ENCODE measurements around the gene ZNF750.

- TF ChIP-seq POLR2A (IDR thresholded peaks at IDR 0.05) (no peak), POLR2AphosphoS5 (IDR thresholded peaks at IDR 0.05) (no peak)
These were observed 31.4 kb upstream of the ZNF750 start for GRCh38 chr17:82871056-82871775.
